B cell (primary cell): ENCODE data around the gene MARCHF10.

Source experiments
- EZH2 ChIP-seq: IDR thresholded peaks from 2 replicates; pipeline ENCODE4 v1.6.1; 2012; ENCODE audit warnings: borderline replicate concordance, low read depth, mild to moderate bottlenecking, moderate library complexity, low read length; ENCODE audit not compliant: insufficient read depth, poor library complexity, severe bottlenecking
- TF ChIP-seq, protein P1 (sequence below): fragments of 200-600 bp; IDR thresholded peaks from one replicate; pipeline ENCODE4 v1.8.0; 2022; ENCODE audit warnings: antibody characterized with exemption, mild to moderate bottlenecking

DNA sequence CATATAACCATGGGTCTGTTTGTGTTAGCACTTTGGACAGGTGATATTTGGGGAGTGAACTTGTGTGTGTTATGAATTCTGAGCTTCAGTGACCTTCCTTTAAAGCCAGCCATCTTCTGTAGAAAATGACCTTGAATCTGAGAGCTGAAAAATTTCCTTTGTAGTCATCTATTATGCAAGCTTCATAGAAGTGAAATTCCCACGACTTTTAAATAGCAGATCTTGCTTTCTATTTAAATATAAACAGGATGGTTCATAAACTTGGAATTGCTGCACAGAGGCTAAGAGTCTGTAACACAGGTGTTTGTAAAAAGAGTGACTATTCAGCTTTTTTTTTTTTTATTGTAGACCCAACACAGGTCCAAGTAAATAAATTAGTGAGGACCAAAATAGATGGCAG is 85.5 kb downstream of the MARCHF10 start:
- TF ChIP-seq, protein P1, sequence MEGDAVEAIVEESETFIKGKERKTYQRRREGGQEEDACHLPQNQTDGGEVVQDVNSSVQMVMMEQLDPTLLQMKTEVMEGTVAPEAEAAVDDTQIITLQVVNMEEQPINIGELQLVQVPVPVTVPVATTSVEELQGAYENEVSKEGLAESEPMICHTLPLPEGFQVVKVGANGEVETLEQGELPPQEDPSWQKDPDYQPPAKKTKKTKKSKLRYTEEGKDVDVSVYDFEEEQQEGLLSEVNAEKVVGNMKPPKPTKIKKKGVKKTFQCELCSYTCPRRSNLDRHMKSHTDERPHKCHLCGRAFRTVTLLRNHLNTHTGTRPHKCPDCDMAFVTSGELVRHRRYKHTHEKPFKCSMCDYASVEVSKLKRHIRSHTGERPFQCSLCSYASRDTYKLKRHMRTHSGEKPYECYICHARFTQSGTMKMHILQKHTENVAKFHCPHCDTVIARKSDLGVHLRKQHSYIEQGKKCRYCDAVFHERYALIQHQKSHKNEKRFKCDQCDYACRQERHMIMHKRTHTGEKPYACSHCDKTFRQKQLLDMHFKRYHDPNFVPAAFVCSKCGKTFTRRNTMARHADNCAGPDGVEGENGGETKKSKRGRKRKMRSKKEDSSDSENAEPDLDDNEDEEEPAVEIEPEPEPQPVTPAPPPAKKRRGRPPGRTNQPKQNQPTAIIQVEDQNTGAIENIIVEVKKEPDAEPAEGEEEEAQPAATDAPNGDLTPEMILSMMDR, result no peak
- no peak for TF ChIP-seq EZH2
